GM21515 (cell line): ENCODE measurements around the gene KNDC1.

Experiments
- ATAC-seq: cut with Tn5 transposase; IDR thresholded peaks from one replicate; pipeline ENCODE4 v1.9.1; 2021; ENCODE audit not compliant: unreplicated experiment

The KNDC1 gene

DNA sequence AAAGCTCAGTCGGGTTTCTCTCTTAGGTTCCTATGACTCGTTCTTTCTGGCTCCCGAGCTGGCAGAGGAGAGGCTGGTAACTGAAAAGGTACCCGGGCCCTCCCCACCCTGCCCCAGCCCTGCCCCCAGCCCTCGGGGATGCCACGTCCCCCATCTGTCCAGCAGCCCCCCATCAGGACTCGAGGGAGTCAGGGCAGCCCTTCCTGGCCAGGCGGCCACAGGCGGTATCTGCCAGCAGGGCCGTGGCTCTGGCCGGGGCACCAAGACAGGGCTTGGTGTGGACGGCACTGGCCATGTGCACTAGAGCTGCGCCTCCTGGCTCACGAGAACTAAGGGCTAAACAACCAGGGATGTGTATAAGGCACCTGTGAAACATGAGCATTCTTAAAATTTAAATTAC, 29.7 kb downstream of the KNDC1 start:
- no peak for ATAC-seq

- ATAC-seq = no peak
Observed at GRCh38 chr10:133190225-133190624, 30.2 kb downstream of the KNDC1 start.

GRCh38 chr10:133191651-133192050, 31.6 kb downstream of the KNDC1 start:
- no peak for ATAC-seq

DNA sequence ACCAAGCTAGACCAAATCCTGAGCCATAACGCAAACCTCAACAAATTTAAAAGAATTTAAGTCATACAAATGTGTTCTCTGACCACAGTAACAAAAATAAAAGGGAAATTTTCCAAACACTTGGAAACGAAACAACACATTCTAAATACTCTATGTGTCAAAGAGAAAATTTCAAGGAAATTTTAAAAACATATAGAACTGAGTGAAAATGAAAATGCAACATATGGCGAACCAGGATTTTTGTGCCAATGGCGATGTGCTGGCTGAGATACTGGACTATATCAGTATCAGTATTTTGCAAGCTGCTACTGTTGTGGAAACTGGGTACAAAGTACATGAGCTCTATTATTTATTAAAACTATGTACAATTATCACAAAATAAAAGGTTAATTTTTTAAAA, 34.1 kb downstream of the KNDC1 start:
- ATAC-seq = no peak

- no peak for ATAC-seq
Observed at GRCh38 chr10:133195096-133195495, 35.1 kb downstream of the KNDC1 start.

DNA sequence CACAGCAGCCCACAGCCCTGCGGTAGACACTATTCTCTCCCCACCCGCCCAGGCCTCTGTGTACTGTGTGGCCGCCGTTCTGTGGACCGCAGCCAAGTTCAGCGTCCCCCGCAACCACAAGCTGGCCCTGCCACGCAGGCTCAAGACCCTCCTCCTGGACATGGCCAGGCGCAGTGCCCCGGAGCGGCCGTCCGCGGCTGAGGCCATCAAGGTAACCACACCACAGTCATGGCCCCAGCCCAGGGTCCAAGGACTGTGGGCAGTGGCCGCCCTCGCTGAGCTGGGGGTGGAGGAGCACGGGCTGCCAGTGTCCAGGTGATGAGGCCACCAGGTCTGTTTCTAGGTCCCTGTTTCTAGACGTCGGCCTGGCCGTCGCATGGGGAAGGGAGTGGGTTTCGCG, 35.6 kb downstream of the KNDC1 start:
- no peak for ATAC-seq

GRCh38 chr10:133196221-133196915, 36.3 kb downstream of the KNDC1 start:
- no peak for ATAC-seq

DNA sequence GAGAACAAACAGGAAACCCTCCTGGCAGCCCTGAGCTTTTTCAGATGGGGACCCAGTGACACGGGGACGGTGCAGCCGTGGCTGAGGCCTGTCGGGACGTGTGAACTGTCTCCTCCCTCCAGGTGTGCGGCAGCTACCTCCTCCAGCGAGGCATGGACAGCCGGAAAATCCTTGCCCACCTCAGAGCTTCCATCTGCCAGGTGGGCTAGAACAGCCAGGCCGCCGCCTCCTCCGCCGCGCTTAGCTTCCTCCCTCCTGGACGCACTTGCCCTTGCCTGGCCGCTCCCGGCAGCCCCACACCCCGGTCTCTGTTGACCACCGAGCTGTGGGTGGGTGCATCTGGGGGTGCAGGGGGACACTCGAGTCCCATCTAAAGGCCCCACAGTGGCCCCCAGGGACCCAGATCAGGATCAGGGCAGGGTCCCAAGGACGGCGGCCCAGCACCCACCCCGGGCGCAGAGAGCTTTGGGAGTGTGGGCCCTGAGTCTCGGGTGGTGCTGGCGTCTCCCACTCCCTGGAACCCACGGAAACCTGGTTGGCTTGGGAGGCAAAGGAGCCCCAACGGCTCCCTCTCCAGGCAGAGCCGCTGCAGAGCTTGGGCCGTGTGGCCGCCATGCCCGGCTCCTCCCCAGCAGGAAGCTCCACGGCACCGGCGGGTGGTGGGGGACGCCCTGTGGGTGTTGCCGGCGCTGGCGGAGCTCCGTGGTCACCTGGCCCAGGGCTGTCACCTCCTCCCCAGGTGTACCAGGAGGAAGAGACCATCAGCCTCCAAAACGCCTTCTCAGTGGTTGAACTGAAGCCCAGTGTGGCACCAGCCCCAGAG, 37.1 kb downstream of the KNDC1 start:
- ATAC-seq = no peak

GRCh38 chr10:133197786-133198185, 37.8 kb downstream of the KNDC1 start:
- ATAC-seq = no peak

DNA sequence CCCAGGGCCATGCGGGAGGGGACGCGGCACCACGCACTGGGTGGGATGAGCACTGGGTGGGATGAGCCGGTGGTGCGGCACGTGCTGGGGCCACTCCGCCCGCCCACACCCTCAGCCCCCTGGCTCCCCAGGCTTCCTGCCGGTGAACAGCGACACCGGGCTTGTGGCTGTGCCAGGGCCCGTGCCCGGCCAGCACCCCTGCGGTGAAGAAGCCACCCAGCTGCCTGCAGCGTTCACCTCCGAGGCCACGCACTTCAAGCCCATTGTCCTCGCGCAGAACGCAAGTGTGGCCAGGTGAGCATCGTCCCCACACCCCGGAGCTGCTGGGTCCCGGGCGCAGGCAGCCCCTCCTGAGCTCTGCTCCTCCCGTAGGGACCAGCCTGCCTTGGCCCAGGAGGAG, 38.2 kb downstream of the KNDC1 start:
- ATAC-seq = no peak

- ATAC-seq = no peak
Observed at GRCh38 chr10:133198621-133199487, 38.8 kb downstream of the KNDC1 start.

DNA sequence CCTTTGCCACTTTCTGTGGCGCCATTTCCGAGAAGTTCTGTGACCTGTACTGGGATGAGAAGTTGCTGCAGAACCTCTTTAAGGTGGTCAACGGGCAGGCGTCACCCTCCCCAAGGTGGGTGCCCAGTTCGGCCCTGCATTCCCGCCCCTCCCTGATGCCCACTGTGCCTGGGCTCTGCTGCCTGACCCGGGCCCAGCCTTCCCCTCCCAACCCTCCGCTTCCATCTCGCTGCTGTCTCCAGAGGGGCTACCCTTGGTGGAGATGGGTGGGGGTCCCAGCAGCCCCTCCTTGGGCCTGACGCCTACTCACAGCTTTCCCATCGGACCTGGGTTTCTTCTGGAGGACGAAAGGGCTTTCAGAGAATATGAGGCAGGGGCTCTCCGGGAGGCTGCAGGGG, 39.5 kb downstream of the KNDC1 start:
- no peak for ATAC-seq

DNA sequence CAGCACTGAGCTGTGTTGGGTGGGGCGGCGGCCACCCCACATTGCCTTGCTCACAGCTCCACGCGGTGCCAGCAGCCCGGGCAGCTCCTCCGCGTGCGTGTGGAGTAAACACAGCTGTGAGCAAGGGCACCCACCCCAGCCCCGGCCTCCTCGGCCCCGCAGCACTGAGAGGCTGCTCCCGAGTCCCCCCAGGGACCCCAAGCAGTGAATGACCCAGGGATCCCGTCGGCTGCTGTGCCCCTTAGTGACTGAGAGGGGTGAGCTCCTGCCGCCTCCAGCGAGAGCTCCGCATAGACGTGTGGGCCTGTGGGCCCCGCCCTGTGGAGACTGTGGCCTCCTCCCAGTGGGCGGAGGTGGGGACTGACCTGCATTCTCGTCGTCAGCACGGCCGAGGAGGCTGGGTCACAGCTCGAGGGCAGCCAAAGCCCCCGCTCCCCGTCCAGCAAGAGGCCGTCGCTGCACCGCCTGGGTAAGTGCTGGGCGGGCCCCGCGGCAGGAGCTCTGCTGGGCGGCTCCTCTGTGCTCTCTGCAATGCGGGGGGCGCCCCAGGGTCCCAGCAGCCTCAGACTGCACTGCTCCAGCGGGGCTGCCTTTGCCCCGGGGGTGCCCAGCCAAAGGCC, 40.1 kb downstream of the KNDC1 start:
- no peak for ATAC-seq

DNA sequence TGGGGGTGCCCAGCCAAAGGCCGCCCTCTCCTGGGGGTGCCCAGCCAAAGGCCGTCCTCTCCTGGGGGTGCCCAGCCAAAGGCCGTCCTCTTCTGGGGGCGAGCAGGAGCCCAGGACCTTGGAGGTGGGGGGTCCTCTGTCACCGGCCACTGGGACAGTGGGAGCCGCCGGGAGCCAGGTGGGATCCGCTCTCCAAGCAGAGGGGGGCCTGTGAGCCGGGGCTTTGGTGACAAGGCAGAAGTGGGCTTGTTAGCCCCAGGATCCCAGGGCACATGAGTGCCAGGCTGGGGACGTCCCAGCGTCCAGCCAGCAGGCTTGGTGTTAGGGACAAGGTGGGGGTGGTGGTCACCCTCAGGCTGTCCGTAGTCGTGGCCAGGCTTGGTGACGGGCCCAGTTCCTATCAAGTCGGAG, 40.6 kb downstream of the KNDC1 start:
- no peak for ATAC-seq

DNA sequence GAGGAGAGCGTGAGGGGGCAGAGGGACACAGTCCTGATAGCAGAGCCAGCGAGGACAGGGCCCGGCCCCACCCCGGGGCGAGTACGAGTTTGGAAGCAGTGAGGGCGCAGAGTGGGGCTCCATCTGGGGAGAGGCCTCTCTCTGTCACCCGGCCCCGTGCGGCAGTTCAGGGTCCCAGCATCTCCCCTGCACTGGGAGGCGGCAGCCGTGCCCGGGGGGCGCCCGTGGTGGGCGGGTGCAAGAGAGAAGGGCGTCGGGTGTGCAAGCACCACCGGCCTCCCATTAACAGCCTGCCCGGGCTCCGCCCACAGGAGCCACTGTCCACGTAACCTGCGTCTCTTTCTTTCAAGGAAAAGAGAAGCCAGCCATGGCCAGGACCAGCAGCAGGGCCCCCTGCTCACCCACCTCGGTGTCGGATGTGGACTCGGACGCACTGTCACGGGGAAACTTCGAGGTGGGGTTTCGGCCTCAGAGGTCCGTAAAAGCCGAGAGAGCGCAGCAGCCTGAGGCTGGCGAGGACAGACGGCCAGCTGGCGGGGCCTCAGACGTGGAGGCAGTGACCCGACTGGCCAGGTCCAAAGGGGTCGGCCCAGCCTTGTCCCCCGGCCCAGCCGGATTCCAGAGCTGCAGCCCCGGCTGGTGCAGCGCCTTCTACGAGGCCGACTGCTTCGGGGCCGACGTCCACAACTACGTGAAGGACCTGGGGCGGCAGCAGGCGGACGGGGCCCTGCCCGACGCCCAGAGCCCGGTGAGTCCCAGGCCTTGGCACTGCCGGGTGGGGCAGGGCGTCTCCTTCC, 41.3 kb downstream of the KNDC1 start:
- no peak for ATAC-seq

DNA sequence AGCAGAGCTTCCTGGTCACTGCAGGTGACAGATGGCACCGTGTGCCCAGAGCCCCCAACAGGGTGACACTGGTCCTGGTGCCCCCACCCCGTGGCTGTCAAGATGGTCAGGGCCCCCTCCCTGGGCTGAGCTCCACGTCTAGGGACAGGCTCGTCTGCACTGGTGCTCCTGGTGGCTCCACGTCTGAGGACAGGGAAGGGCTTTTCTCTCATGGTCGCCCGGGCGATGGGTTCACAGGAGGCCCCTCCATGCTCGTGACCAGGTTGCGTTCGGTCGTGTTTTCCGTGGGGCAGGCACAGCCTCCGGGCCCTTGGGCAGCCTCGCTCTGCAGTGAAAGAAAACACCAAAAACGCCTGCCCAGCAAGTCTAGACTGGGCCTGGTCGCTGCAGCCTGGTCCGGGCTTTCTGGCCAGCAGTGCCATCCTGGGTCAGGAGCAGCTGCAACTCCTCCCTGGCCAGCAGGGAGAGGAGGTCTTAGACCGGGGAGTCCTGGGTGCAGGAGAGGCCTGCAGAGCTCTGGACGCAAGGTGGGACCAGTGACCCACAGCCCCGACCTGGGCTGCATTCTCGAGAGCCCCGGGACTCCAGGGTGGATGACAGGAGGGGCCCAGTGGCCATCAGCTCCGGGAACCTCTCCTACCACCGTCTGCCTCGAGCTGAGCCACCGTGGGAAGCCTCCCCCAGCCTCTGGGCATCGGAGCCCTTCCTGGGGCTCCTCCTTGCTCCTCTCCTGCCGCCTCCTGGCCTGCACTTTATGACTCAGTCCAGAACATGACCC, 42.1 kb downstream of the KNDC1 start:
- ATAC-seq = no peak

- no peak for ATAC-seq
Observed at GRCh38 chr10:133202778-133203651, 43.0 kb downstream of the KNDC1 start.

- no peak for ATAC-seq
Observed at GRCh38 chr10:133203652-133204195, 43.7 kb downstream of the KNDC1 start.
